DND-41 (cell line): ENCODE results near the gene DACT1.

Source experiments
- ATAC-seq: fragments of 200-7000 bp; cut with Tn5 transposase; 3 replicates; pipeline ENCODE4 v1.9.1; 2021; ENCODE audit warnings: low read depth; ENCODE audit not compliant: insufficient read depth
- DNase-seq: peaks from one replicate; pipeline ENCODE4 v3.0.0-alpha.2; 2020
- H2AFZ ChIP-seq: 2 replicates; pipeline ENCODE4 v1.6.0; 2012; ENCODE audit warnings: low read depth, low read length
- H3K27ac ChIP-seq: 2 replicates; pipeline ENCODE4 v1.5.1; 2012; ENCODE audit warnings: low read length, inconsistent platforms
- H3K27me3 ChIP-seq: fragments of 200-600 bp; sonication (generic); 2 replicates; pipeline ENCODE4 v1.6.0; 2012; ENCODE audit warnings: low read length, mild to moderate bottlenecking, inconsistent platforms; ENCODE audit not compliant: insufficient read depth, poor library complexity
- H3K36me3 ChIP-seq: 2 replicates; pipeline ENCODE4 v1.5.1; 2012; ENCODE audit warnings: low read length, inconsistent platforms; ENCODE audit not compliant: insufficient read depth
- H3K4me1 ChIP-seq: 2 replicates; pipeline ENCODE4 v1.5.1; 2012; ENCODE audit warnings: mild to moderate bottlenecking, low read length; ENCODE audit not compliant: insufficient read depth
- H3K4me2 ChIP-seq: 2 replicates; pipeline ENCODE4 v1.6.0; 2012; ENCODE audit warnings: mild to moderate bottlenecking, moderate library complexity, low read length, inconsistent platforms; ENCODE audit not compliant: insufficient read depth
- H3K4me3 ChIP-seq, 2 experiments: fragments of 200-600 bp in 1 of 2; shearing (Covaris generic) in 1 of 2; 2 replicates each; pipeline ENCODE4 v1.5.1; 2012 to 2016; ENCODE audit warnings: inconsistent platforms in 2 of 2, low read length in 2 of 2, mild to moderate bottlenecking in 2 of 2, low read depth in 1 of 2, moderate library complexity in 1 of 2
- H3K79me2 ChIP-seq: 2 replicates; pipeline ENCODE4 v1.6.0; 2012; ENCODE audit warnings: low read length, inconsistent platforms; ENCODE audit not compliant: insufficient read depth
- H3K9ac ChIP-seq: 2 replicates; pipeline ENCODE4 v1.6.0; 2012; ENCODE audit warnings: low read depth, mild to moderate bottlenecking, inconsistent platforms, low read length, moderate library complexity
- H3K9me3 ChIP-seq: 2 replicates; pipeline ENCODE4 v1.5.1; 2012; ENCODE audit warnings: low read length, moderate library complexity, mild to moderate bottlenecking, inconsistent platforms; ENCODE audit not compliant: insufficient read depth, severe bottlenecking
- H4K20me1 ChIP-seq: 2 replicates; pipeline ENCODE4 v1.6.0; 2012; ENCODE audit warnings: low read length; ENCODE audit not compliant: insufficient read depth
- CTCF ChIP-seq: IDR thresholded peaks from 2 replicates; pipeline ENCODE4 v1.5.1; 2012; ENCODE audit warnings: borderline replicate concordance, low read length, moderate library complexity, mild to moderate bottlenecking; ENCODE audit not compliant: poor library complexity, severe bottlenecking; ENCODE audit errors: extremely low read depth
- EZH2 ChIP-seq: IDR thresholded peaks from 3 replicates; pipeline ENCODE4 v1.6.1; 2012; ENCODE audit warnings: borderline replicate concordance, low read depth, mild to moderate bottlenecking, moderate library complexity, low read length, inconsistent platforms; ENCODE audit not compliant: severe bottlenecking

Gene DACT1

DNA sequence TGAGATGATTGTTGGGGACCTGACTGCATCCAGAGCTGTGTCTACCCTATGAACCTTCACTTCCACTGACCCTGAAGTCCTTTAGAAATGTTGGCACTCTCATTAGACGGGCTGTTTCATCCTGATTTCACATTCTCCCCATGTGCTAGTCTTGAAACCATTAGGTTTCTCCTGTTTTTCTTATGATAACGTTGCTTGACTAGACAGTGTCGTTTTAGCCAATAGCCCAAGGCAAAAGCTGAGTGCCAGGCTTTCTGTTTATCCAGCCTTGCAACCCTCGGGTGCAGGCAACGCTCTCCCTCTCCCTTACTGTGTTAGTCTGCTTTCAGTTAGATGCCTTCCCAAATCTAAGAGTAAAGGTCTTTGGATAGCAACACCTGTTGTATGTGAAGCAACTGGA is 30.1 kb downstream of the DACT1 start:
- H2AFZ ChIP-seq: no peak overlapping the region
- no peak overlapping the region for H3K9ac ChIP-seq
- H3K79me2 ChIP-seq: no peaks in the 10 kb centered on the region
- H3K27ac ChIP-seq: no peak overlapping the region
- no peak overlapping the region for H3K4me3 ChIP-seq
- DNase-seq (no peak), ATAC-seq (no peak)
- no peaks in the 10 kb centered on the region for H3K9me3 ChIP-seq
- no peaks in the 10 kb centered on the region for H3K4me1 ChIP-seq
- TF ChIP-seq EZH2 (no peak), CTCF (no peak)
- H3K27me3 ChIP-seq: peaks cover 24% of the 10 kb centered on the region
- H3K4me2 ChIP-seq: no peak overlapping the region
- no peaks in the 10 kb centered on the region for H3K36me3 ChIP-seq
- no peaks in the 10 kb centered on the region for H4K20me1 ChIP-seq

GRCh38 chr14:58668848-58669480 is 31.2 kb downstream of the DACT1 start:
- Histone ChIP-seq H3K36me3 (no peaks in the 10 kb centered on the region), H3K4me2 (no peak overlapping the region), H3K27me3 (peaks cover 24% of the 10 kb centered on the region), H3K79me2 (no peaks in the 10 kb centered on the region), H3K4me1 (no peaks in the 10 kb centered on the region), H2AFZ (no peak overlapping the region), H3K27ac (no peak overlapping the region), H4K20me1 (no peaks in the 10 kb centered on the region), H3K9ac (no peak overlapping the region), H3K4me3 (no peak overlapping the region), H3K9me3 (no peaks in the 10 kb centered on the region)
- DNase-seq: no peak
- no peak for ATAC-seq
- no peak for TF ChIP-seq CTCF
- TF ChIP-seq EZH2: no peak

- no peak overlapping the region for H3K4me3 ChIP-seq
- H3K4me1 ChIP-seq: no peaks in the 10 kb centered on the region
- peaks cover 24% of the 10 kb centered on the region for H3K27me3 ChIP-seq
- H3K27ac ChIP-seq: no peak overlapping the region
- no peak overlapping the region for H2AFZ ChIP-seq
- DNase-seq (no peak), ATAC-seq (no peak)
- no peaks in the 10 kb centered on the region for H3K79me2 ChIP-seq
- H4K20me1 ChIP-seq: no peaks in the 10 kb centered on the region
- TF ChIP-seq EZH2: no peak
- no peak for TF ChIP-seq CTCF
- H3K4me2 ChIP-seq: no peak overlapping the region
- H3K36me3 ChIP-seq: no peaks in the 10 kb centered on the region
- H3K9ac ChIP-seq: no peak overlapping the region
- H3K9me3 ChIP-seq: no peaks in the 10 kb centered on the region
Measured at GRCh38 chr14:58669556-58670200, 31.9 kb downstream of the DACT1 start.
